GM21717 (cell line): ENCODE results near the gene C5orf52.
"Not testable (repeated sequence)": the region's sequence is repeated elsewhere in the genome, so short reads cannot be mapped to it uniquely, and the experiment has no call there.

ENCODE experiments used
- ATAC-seq: cut with Tn5 transposase; IDR thresholded peaks from one replicate; pipeline ENCODE4 v1.9.1; 2021; ENCODE audit warnings: mild to moderate bottlenecking, moderate library complexity; ENCODE audit not compliant: unreplicated experiment

C5orf52 gene

DNA sequence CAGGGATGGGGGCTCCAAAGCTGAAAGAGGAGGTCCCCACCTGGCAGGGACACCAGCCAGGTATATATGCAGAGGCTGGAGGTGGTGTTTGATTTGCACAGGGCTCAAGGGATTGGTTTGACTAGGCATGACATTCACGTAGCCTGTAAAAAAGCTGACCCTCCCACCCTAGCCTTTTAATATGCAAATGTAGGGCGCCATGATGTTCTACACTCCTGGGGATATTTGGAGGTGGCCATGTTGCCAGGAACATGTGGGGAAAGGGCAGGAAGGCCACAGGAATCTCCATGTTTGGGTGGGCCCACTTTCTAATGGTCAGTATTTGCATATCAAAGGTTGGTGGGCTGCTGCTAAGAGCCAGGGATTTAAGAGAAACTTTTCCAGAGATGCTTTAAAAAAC is 47.9 kb downstream of the C5orf52 start:
- ATAC-seq = no peak

DNA sequence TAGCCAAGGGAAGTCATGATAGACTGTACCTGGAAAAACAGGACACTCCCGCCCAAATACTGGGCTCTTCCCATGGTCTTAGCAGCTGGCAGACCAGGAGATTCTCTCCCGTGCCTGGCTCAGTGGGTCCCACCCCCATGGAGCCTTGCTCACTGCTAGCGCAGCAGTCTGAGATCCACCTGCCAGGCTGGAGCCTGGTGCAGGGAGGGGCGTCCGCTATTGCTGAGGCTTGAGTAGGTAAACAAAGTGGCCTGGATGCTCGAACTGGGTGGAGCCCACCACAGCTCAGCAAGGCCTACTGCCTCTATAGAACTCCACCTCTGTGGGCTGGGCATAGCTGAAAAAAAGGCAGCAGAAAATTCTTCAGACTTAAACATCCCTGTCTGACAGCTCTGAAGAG is 49.8 kb downstream of the C5orf52 start:
- no peak for ATAC-seq

DNA sequence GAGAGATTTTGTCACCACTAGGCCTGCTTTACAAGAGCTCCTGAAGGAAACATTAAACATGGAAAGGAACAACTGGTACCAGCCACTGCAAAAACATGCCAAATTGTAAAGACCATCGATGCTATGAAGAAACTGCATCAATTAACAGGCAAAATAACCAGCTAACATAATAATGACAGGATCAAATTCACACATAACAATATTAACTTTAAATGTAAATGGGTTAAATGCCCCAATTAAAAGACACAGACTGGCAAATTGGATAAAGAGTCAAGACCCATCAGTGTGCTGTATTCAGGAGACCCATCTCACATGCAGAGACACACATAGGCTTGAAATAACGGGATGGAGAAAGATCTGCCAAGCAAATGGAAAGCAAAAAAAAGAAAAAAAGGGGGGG is 51.6 kb downstream of the C5orf52 start:
- ATAC-seq = not testable (repeated sequence)

DNA sequence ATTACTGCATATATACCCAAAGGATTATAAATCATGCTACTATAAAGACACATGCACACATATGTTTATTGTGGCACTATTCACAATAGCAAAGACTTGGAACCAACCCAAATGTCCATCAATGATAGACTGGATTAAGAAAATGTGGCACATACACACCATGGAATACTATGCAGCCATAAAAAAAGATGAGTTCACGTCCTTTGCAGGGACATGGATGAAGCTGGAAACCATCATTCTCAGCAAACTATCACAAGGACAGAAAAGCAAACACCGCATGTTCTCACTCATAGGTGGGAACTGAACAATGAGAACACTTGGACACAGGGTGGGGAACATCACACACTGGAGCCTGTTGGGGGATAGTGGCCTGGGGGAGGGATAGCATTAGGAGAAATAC is 55.3 kb downstream of the C5orf52 start:
- ATAC-seq = not testable (repeated sequence)

DNA sequence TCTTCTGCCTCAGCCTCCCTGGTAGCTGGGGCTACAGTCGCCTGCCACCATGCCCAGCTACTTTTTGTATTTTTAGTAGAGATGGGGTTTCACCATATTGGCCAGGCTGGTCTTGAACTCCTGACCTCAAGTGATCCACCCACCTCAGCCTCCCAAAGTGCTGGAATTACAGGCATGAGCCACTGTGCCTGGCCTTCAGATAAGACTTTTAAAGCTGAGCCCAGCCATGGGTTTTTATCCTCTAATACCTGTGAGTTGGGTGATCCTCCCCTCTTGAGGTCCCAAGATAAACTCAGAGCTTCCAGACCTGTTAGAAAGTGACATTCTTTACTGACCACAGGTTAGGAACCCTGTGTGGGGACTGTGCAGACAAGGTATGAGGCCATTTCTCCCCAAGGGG is 56.5 kb downstream of the C5orf52 start:
- ATAC-seq = not testable (repeated sequence)
